Chondrocyte (in vitro differentiated cells): ENCODE data around the gene ZNF710. TPM values are rescaled to one million over a fixed set of nuclear protein-coding genes. Genes with fewer than 3 reads are reported as not detected.

Source experiments
- DNase-seq: peaks from one replicate; pipeline ENCODE4 v3.0.0; 2021; ENCODE audit warnings: mixed read lengths, low spot score
- H3K27ac Mint-ChIP-seq: one replicate; pipeline ENCODE4 v1.8.0; 2021; ENCODE audit warnings: mild to moderate bottlenecking, moderate library complexity, mixed read lengths; ENCODE audit not compliant: unreplicated experiment
- H3K27me3 Mint-ChIP-seq: 2 replicates; pipeline ENCODE4 v1.8.0; 2021; ENCODE audit warnings: low read depth, mixed read lengths
- H3K36me3 Mint-ChIP-seq: 2 replicates; pipeline ENCODE4 v1.8.0; 2021; ENCODE audit warnings: low read depth, mixed read lengths
- H3K4me1 Mint-ChIP-seq: 2 replicates; pipeline ENCODE4 v1.8.0; 2021; ENCODE audit warnings: low read depth, mild to moderate bottlenecking, mixed read lengths
- H3K4me3 Mint-ChIP-seq: one replicate; pipeline ENCODE4 v1.8.0; 2021; ENCODE audit warnings: mild to moderate bottlenecking, moderate library complexity, mixed read lengths; ENCODE audit not compliant: unreplicated experiment
- H3K9me3 Mint-ChIP-seq: 2 replicates; pipeline ENCODE4 v1.8.0; 2021; ENCODE audit warnings: low read depth, mixed read lengths
- CTCF ChIP-seq: fragments of 200-600 bp; sonication (generic); IDR thresholded peaks from 2 replicates; pipeline ENCODE4 v1.5.0; 2021; ENCODE audit warnings: antibody characterized with exemption, mild to moderate bottlenecking, moderate library complexity
- total RNA-seq: library from RNA; stranded (reverse); gene quantifications from 3 replicates; pipeline ENCODE4 v1.2.1, GENCODE V29; 2021

The ZNF710 gene
- total RNA-seq, 1 donor from 2014 or later: 12.9 TPM

DNA sequence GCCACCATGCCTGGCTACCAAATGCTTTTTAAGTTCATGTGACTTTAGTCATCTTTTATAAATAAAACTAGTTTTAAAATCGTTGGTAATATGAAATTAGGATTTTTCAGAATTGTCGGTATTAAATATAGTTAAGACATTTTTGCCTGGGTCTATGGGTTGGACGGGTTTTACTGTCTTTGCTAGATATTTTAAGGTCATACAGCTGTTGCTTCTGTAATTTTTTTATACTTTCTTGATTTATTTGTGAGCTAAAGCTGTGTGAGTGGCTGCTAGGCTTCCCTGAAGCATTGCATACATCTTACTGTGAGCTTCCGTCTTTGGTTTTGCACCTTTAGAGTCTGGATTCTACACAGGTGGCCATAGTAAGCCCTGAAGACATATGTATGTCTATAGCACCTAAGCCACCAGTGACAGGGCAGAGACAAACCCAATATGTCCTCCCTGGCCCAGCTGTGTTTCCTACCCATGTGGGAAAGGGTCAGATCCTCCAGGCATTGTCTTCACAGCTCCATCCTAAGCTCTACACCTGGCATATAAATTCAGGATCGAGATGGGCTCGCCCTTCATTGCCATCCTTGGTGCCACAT is 16.6 kb upstream of the ZNF710 start:
- Mint-ChIP-seq H3K4me3 (no peak overlapping the region), H3K27ac (no peak overlapping the region), H3K4me1 (no peaks in the 10 kb centered on the region), H3K9me3 (peaks cover 6% of the 10 kb centered on the region), H3K27me3 (peaks cover 24% of the 10 kb centered on the region), H3K36me3 (peaks cover 2% of the 10 kb centered on the region)
- TF ChIP-seq CTCF: no peak
- peak; percentile 7 for DNase-seq

DNA sequence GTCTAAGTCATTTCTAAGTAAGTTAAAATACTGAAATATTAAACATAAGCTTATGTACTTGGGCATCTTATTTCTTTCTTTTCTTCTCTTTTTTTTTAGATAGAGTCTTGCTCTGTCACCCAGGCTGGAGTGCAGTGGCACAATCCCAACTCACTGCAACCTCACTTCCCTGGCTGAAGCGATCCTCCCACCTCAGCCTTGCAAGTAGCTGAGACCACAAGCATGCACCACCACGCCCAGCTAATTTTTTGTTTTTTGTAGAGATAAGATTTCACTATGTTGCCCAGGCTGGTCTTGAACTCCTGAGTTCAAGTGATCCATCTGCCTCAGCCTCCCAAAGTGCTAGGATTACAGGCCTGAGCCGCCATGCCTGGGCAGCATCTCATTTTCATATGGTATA is 16.0 kb upstream of the ZNF710 start:
- H3K4me3 Mint-ChIP-seq: no peak overlapping the region
- H3K27ac Mint-ChIP-seq: no peak overlapping the region
- no peak for DNase-seq
- H3K27me3 Mint-ChIP-seq: peaks cover 24% of the 10 kb centered on the region
- no peaks in the 10 kb centered on the region for H3K4me1 Mint-ChIP-seq
- H3K36me3 Mint-ChIP-seq: peaks cover 2% of the 10 kb centered on the region
- TF ChIP-seq CTCF: no peak
- H3K9me3 Mint-ChIP-seq: peaks cover 6% of the 10 kb centered on the region

DNA sequence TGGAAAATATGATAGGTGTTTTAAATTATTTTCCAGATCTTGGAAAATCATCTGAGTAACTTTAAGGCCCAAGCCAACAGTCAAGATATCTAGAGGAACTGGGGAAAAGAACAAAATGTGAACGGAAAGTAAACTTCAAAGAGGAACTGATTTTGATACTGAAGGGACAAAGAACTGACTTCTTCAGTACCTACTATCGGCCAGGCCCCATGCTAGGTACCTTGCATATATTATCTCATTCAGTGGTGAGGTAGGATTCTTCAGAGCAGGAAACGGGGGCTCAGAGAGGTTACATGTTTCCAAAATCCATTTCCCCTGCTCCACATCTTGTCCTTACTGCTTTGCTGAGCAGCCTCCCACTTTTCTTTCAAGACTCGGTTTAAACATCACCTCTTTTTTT is 9.8 kb upstream of the ZNF710 start:
- TF ChIP-seq CTCF: no peak
- no peaks in the 10 kb centered on the region for H3K36me3 Mint-ChIP-seq
- no peak overlapping the region for H3K27ac Mint-ChIP-seq
- DNase-seq: no peak
- H3K27me3 Mint-ChIP-seq: no peaks in the 10 kb centered on the region
- H3K4me3 Mint-ChIP-seq: no peak overlapping the region
- no peaks in the 10 kb centered on the region for H3K4me1 Mint-ChIP-seq
- H3K9me3 Mint-ChIP-seq: no peaks in the 10 kb centered on the region

GRCh38 chr15:89993349-89993748 is 7.8 kb upstream of the ZNF710 start:
- TF ChIP-seq CTCF: no peak
- Mint-ChIP-seq H3K4me1 (no peaks in the 10 kb centered on the region), H3K27ac (no peak overlapping the region), H3K9me3 (no peaks in the 10 kb centered on the region), H3K4me3 (no peak overlapping the region), H3K36me3 (no peaks in the 10 kb centered on the region), H3K27me3 (no peaks in the 10 kb centered on the region)
- DNase-seq: no peak

GRCh38 chr15:89997079-89997478 is 4.0 kb upstream of the ZNF710 start:
- Mint-ChIP-seq H3K9me3 (no peaks in the 10 kb centered on the region), H3K27ac (no peak overlapping the region), H3K27me3 (no peaks in the 10 kb centered on the region), H3K36me3 (no peaks in the 10 kb centered on the region), H3K4me3 (no peak overlapping the region), H3K4me1 (peaks cover 5% of the 10 kb centered on the region)
- DNase-seq: no peak
- no peak for TF ChIP-seq CTCF
